Epithelial cell of prostate (primary cell): ENCODE data around the gene GALNT3.

Experiments used
- DNase-seq: peaks from one replicate; pipeline ENCODE4 v3.0.0-alpha.2; 2011; ENCODE audit warnings: low read depth, low spot score
- H3K27ac ChIP-seq: fragments of 450-650 bp; 2 replicates; pipeline ENCODE4 v1.5.1; 2017; ENCODE audit warnings: mild to moderate bottlenecking

Gene GALNT3

DNA sequence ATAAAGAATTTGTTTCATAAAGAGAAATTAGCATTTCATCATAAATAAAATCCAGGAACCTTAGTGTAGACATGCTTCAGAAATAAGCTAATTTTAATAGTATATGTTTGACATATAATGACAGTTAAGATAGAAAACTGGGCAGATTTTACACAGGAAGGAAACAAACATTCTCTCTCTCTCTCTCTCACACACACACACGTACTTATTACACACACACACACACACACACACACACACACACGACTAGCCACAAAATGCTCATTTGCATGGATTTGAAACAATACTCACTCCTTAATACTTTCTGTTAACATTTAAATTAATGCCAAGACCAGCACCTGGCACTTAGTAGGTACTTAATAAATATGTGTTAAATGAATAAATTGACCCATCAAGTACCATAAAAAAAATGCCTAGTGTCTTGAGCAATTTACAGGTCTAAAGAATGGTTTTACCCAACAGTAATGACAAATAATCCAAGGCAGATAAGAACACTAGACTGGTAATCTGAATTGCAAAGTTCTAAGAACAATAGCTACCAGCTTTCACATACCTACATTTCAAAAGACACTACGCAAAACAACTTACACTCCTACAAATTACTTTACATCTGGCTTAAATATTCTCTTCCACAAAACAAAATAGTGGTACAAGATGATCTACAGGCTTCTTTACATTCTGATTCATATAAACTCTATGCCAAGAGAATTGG, 2.9 kb upstream of the GALNT3 start:
- DNase-seq, result no peak
- H3K27ac ChIP-seq, result no peak overlapping the region

DNA sequence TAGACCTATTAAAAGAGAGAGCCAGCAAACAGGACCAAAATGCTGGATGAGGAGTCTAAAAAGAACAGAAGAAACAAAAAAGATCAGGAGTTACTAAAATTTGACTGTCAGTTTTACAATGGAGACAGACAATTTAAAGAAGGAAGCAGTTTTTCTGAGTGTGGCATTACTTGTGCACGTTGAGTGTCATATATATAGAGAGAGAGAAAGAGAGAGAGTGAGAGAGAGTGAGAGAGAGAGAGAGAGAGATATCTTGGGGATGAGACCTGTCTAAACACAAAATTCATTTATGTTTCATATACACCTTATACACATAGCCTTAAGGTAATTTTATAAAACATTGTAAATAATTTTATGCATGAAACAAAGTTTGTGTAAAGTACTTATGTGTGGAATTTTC, 2.1 kb upstream of the GALNT3 start:
- H3K27ac ChIP-seq, result no peak overlapping the region
- no peak for DNase-seq

DNA sequence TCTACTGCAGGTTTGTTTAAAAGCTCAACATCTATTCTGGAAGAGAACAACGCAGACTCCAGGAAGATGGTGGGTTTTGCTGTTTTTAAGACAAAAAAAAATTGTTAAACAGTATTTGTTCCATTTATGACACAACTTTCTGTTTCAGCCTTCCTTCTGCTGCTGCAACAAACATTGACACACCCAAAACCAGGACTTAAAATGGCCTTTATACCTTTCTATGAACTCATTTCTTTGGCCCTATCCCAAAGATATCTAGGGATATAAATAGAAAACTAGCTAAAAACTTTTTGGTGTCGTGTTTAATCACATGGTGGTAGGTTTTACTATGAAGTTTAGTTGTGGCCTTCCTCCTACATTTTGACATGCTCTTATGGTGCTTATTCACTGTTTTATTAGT, 964 bp upstream of the GALNT3 start:
- H3K27ac ChIP-seq, result peak overlapping the region; percentile 96
- DNase-seq, result peak; percentile 46

DNA sequence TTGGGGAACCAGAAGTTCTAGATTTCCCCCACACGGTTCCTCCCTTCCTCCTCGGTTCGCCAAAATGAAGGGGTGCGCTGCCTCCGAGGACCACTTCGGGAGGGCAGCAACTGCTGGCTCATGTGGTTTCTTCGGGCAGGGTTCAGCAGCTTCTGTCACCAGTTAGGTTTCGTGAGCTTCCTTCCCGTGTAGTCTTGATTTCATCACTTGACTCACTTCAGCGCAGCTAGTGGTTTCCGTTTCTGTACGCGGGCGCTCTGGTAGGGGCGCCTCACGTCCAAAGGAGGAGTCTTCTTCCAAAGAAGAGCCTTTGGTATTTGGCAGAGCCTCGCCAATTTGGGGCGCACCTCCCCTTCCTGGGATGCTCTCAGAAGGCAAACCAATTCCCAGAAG, 485 bp upstream of the GALNT3 start:
- peak overlapping the region; percentile 96 for H3K27ac ChIP-seq

DNA sequence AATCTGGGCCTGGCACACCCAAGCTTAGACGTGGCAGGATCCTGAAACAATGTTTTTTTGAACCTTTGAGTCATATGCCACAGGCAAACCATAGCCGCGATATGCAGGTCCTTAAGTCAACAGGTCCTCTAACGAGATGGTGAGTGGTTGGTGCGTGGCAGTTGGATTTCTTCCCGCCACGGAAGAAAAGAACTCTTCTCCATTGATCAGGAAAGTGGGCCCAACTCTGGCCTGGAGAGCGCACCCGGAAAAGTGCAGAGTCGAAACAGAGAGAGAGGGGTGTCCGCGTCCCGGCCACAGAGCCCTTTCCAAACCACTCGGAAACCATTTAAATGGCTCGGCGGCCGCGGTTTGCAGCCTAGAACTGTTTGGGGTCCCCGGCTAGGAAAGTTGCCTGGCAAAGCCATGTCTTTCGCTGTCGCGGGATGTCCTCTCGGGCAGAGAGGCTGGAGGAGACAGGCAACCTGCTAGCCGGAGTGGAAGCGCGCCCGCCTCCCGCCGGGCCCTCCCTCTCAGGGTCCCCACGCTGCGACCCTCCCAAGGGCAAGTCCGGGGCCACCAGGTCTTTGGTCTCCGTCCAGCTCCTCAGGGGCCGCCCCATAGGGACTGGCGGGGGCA, 777 bp downstream of the GALNT3 start:
- DNase-seq, result peak; percentile 69
- peak overlapping the region; percentile 96 for H3K27ac ChIP-seq

More for the DNA sequence above, 485 bp upstream of the GALNT3 start:
- DNase-seq, result peak; percentile 57

DNA sequence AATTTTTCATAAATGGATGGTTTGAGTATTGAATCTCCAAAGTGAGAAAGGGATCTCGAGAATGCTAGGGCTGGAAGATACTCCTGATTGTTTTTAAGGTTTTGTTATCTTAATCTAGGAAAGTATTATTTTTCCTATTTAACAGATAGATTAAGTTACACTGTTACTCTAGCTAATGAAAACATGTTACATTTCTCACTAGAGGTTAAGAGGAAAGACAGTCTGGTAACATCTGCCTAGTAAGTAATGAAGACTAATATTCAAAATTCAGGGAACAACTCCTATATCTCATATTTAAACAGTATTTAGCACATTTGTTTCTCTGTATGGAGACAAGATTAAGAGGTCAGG, 2.0 kb downstream of the GALNT3 start:
- H3K27ac ChIP-seq, result peak overlapping the region; percentile 96
- DNase-seq, result no peak

DNA sequence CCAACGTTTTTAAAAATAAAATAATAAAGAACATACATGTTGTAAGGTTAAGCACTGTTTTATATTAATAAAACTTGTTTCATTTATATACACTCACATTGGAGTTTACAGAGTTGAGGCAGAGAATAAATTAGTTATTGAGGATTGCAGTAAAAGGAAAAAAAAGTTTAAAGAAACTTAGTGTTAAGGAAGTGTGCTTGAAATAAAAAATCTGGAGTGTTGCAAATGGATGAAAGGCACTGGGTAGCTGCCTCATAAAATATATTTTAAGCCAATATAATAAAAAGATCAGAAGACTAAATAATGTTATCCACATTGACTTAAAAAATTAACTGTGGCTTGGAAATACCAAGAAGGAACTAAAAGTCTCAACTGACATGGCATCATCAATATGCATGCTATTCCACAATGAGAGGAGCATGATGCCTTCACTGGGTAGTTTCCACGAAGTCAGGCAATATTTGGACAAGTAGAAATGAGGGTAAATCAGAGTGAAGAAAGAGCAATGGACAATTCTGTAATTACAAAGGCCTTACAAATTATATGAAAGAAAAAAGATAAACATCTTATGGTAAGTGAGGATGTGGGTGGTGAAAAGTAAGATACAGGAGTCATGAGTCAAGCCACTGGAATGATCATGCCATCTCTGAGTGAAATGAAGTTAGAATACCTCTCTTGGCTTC, 2.5 kb downstream of the GALNT3 start:
- no peak for DNase-seq
- peak overlapping the region; percentile 96 for H3K27ac ChIP-seq

DNA sequence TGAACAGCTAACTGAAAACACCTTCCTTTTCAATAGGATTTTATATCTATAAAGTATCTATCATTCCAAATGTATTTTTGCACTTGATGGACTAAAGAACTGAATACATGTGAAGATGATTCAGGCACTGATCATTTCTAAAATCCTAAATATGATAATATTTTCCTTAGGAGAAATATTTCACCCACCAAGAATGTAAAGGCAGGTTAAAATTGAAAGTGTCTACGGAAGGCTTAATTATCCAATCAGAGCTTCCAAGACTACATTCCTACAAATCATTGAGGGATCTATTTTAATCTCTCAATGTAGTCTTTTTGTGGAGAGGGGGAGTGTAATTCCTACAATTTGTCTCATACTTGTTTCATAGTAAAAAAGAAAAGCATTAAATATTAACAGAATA, 3.6 kb downstream of the GALNT3 start:
- no peak for DNase-seq
- H3K27ac ChIP-seq, result no peak overlapping the region

DNA sequence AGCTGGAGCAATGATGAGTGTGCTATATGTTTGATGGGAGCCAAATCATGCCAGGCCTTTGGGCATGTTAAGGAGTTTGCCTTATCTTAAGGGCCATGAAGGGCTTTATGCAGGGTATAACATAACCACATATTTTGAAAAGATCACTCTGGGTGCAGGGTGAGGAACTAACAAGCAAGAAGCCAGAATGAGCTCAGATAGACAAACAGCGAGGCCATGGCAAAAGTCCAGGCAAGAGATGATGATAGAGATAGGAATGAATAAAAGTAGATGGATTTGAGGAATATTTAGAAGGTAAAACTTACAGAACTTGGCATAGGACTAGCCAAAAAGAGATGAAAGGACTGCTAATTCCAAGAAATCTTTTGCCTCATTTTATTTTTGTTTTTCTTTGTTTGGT, 6.7 kb downstream of the GALNT3 start:
- H3K27ac ChIP-seq, result no peak overlapping the region
- no peak for DNase-seq

DNA sequence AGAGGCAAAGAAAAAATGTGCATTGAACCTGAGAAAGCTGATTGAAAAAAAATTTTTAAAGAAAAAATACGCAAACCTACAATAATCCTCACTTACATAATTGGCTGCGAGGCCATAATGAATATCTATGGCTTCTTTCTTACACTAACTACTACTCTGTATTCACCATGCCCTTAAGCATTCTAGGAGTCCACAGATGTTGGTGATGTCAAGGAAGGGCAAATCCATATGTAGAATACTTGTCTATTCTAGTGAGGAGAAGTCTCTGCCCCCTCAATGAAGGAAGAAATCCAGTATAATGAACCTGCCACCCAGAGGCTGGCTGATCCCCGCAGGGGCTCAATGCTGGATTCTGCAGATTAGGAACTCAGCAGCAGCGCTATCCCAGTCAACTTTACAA, 14.3 kb downstream of the GALNT3 start:
- no peak for DNase-seq

DNA sequence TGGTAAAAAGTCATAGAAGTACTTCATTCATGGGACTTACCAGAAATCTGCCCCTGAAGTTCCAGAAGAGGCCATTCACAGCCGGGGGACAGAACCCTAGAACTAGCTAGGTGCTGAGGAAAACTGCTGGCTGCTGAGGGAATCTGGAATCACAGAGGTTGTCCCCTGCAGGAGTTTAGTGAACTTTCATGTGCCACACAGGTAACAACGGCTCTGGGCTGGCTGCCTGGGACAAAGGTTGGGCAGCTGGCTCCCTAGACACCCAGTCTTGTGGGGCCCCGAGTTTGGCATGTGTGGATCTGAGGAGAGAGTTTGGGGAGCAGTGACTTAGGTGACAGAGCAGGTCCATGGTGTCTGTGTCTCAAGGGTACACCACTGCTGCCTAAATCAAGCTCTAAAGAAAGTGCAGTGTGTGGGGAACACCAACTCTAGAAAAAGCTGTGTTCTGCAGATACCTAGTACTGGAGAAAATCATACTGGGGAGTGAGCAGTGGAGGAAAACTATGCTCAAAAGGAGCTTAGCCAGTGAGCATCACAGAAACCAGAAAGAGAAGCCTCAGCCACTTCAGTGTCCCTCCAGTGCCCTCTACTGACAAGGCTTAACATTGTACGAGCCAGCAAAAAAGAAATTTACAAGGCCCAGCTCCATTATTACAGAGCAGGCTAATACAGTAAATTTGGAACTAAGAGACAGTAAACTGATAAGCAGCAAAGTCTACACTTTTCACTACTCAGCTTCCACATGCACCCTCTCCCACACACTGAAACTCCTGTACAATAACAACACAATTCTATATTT, 15.2 kb downstream of the GALNT3 start:
- peak overlapping the region; percentile 9 for H3K27ac ChIP-seq
- no peak for DNase-seq

More for the DNA sequence above, 14.3 kb downstream of the GALNT3 start:
- H3K27ac ChIP-seq, result no peak overlapping the region

DNA sequence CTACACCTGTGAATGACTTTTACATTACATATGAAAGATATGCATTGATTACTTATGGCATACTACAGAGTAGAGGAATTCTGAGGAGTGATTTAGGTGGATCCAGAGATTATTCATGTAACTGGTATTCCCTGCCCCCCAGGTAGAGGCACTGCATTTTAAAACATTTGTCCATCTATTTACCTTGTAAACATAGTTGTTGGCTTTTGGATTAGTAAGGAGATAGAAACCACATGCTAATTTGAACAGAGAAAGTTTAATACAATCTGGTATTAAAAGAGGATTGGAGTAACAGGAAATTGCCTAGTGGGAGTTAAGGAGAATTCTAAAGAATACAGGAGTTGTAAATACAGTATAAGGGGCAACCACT, 15.9 kb downstream of the GALNT3 start:
- peak overlapping the region; percentile 9 for H3K27ac ChIP-seq
- no peak for DNase-seq

DNA sequence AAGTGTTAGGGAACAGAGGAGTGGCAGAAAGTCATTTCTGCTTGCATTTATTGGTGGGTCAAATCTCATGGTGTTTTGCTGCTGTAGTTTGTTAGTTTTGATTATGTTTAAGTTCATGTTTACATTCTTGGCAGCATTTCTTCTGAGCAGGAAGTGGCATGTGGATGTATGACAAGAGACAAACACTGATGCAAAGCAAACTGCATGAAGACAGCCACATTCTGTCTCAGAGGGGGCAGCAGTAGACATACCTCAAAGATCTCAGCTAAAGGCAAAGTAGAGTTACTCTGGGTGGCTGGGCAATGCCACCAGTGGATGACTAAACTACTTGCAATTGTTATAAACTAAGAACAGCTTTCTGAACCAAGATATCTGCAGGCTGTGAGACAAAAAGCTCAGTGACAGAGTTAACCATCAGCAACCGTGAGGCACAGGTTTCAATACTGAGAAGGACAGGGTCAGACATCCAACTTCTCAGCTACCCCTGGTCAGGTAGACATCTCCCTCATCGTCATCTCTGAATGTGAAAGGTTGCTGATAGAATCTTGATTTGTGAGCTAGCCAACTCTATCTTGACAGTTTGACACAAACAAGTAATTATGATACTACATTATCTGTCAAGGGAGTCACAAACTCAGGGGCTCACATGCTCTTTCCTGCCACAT, 16.4 kb downstream of the GALNT3 start:
- no peak for DNase-seq
- peak overlapping the region; percentile 9 for H3K27ac ChIP-seq

DNA sequence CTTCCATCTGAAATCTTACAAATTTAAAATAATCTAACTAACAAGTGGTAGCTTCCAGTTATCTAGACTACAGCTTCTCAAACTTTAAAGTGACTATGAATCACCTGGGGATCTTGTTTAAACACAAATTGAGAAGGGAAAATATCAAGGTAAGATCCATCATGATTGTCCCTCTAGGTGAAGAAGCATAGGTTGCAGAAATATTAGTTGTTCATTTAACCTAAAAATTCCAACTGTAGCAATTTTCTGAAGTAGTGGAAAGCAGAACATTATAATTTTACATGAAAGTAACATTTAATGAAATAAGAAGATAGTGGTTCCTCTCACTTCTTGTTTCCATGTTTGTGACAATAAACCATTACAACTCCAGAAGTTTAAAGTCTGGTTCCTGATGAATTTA, 17.3 kb downstream of the GALNT3 start:
- H3K27ac ChIP-seq, result no peak overlapping the region
- no peak for DNase-seq

DNA sequence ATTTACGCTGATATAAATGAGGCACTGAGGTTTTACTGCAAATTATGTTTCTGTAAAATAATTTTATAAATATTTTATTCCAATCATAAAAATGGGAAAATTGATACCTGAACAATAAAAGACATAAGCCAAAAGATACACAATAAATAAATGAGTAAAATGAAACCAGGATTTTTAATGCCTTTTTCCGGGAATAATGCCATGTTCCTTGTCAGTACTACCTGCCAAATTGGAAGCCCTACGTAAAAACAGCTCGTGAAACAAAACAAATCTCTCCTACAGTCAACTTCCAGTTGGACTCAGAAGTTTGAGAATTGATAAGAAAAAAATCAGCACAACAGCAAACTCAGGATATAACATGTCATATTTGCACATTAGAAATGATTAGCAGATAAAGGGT, 18.0 kb downstream of the GALNT3 start:
- H3K27ac ChIP-seq, result no peak overlapping the region
- DNase-seq, result no peak

DNA sequence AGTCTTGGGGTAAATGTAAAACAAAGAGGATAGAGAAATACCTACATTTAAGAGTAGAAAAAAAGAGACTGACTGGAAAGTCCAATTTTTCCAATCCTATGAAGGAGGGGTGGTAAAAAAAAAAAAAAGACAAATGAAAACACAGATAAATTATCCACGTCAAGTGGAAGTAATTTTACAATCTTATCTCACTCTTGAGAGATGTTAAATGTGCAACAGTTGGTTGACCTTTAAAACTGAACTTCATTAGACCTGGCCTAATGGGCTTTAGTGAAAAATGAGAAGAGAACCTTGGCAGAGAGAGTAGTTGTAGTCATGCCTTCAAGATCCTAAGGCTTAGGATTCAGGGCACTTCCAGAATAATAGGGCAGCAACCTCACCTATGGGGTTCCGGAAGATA, 20.4 kb downstream of the GALNT3 start:
- no peak overlapping the region for H3K27ac ChIP-seq
- DNase-seq, result no peak

DNA sequence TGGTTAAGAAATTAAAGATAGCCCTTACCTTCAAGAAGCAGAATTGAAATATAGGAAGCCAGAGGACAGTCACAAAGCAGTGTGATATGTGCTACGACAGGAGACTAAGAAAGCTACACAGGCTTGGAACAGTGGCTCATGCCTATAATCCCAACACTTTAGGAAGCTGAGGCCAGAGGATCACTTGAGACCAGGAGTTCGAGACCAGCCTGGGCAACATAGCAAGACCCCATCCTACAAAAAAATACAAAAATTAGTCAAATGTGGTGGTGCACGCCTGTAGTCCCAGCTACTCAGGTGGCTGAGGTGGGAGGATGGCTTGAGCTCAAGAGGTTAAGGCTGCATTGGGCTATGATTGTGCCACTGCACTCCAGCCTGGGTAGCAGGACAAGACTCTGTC, 21.9 kb downstream of the GALNT3 start:
- no peak for DNase-seq
- no peak overlapping the region for H3K27ac ChIP-seq

DNA sequence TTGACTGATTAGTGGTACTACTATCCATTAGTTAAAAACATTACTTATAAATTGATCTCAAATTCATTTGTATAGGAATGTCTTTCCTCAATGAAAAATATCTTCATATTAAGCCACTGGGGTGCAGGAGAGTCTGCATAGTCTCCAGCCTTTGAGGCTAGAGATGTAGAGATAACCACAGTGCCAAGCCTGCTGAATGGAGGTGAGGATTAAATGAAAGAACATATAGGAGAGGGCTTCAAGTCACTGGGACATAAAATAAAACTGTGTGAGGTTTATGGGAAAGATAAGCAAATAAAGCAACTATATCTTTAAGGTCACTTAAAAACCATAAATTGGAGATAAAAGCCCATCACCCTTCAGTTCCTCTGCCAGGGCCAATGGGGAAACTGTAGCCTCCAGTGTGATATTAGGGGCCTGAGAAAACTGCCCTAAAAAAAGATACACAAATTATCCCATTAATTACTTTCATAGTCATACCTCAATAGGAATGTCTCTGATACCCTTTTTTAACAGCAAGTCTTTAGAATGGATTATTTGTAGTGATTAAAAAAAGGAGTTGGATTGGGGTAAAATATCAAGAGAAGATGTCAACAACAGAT, 27.6 kb downstream of the GALNT3 start:
- no peak overlapping the region for H3K27ac ChIP-seq

DNA sequence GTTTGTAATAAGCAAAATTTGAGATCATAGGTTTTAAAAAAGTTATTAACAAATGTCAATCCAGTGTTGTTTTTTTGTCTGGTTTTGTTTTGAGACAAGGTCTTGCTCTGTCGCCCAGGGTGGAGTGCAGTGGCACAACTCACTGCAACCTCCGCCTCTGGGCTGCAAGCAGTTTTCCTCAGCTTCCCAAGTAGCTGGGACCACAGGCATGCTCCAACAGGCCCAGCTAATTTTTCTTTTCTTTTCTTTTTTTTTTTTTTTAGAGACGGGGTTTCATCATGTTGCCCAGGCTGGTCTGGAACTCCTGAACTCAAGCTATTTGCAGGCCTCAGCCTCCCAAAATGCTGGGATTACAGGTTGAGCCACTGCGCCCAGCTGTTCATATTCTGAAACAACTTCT, 31.3 kb downstream of the GALNT3 start:
- DNase-seq, result no peak
- no peak overlapping the region for H3K27ac ChIP-seq

More for the DNA sequence above, 27.6 kb downstream of the GALNT3 start:
- DNase-seq, result no peak
